GM18907 (cell line): ENCODE measurements around the gene SMYD1.

Experiments used
- ATAC-seq: cut with Tn5 transposase; IDR thresholded peaks from one replicate; pipeline ENCODE4 v1.9.1; 2021; ENCODE audit warnings: mild to moderate bottlenecking, moderate library complexity; ENCODE audit not compliant: unreplicated experiment

The SMYD1 gene

GRCh38 chr2:88055371-88056128 is 12.1 kb upstream of the SMYD1 start, which contains the start of gene KRCC1:
KRCC1 (minus strand) TSS chr2:88055783; CDS start chr2:88028563, 27,220 bp downstream.
- ATAC-seq, result peak; percentile 93

GRCh38 chr2:88057437-88057844 is 10.2 kb upstream of the SMYD1 start:
- ATAC-seq, result no peak

GRCh38 chr2:88058191-88058590 is 9.4 kb upstream of the SMYD1 start:
- ATAC-seq, result no peak

GRCh38 chr2:88059979-88060906 is 7.4 kb upstream of the SMYD1 start:
- ATAC-seq, result peak; percentile 44

- ATAC-seq, result no peak
Measured at GRCh38 chr2:88060907-88061275, 6.7 kb upstream of the SMYD1 start.

GRCh38 chr2:88061295-88061694 is 6.3 kb upstream of the SMYD1 start:
- ATAC-seq, result no peak

- no peak for ATAC-seq
Measured at GRCh38 chr2:88066543-88066942, 1.1 kb upstream of the SMYD1 start.

GRCh38 chr2:88067189-88067588 is 436 bp upstream of the SMYD1 start:
- ATAC-seq, result no peak

GRCh38 chr2:88068044-88068443 is 419 bp downstream of the SMYD1 start:
- ATAC-seq, result no peak

GRCh38 chr2:88069117-88069516 is 1.5 kb downstream of the SMYD1 start:
- no peak for ATAC-seq

- ATAC-seq, result no peak
Measured at GRCh38 chr2:88070055-88070454, 2.4 kb downstream of the SMYD1 start.

GRCh38 chr2:88071365-88071764 is 3.7 kb downstream of the SMYD1 start:
- no peak for ATAC-seq

GRCh38 chr2:88074150-88074549 is 6.5 kb downstream of the SMYD1 start:
- ATAC-seq, result no peak

GRCh38 chr2:88074854-88075292 is 7.2 kb downstream of the SMYD1 start:
- no peak for ATAC-seq

- ATAC-seq, result no peak
Measured at GRCh38 chr2:88077080-88077479, 9.5 kb downstream of the SMYD1 start.

- no peak for ATAC-seq
Measured at GRCh38 chr2:88078643-88079172, 11.1 kb downstream of the SMYD1 start.

GRCh38 chr2:88080545-88080944 is 12.9 kb downstream of the SMYD1 start:
- ATAC-seq, result no peak

- no peak for ATAC-seq
Measured at GRCh38 chr2:88081924-88082608, 14.4 kb downstream of the SMYD1 start.

- ATAC-seq, result no peak
Measured at GRCh38 chr2:88082781-88083180, 15.2 kb downstream of the SMYD1 start.

- ATAC-seq, result no peak
Measured at GRCh38 chr2:88085099-88085498, 17.5 kb downstream of the SMYD1 start.

GRCh38 chr2:88085602-88086001 is 18.0 kb downstream of the SMYD1 start:
- ATAC-seq, result no peak
